OCI-LY3 (cell line): ENCODE data around the gene COP1.

ENCODE experiments used
- EZH2phosphoT487 ChIP-seq: fragments of 200-600 bp; shearing (Covaris generic); IDR thresholded peaks from 2 replicates; pipeline ENCODE4 v1.6.1; 2018; ENCODE audit warnings: antibody characterized with exemption, mixed run types, low read depth
- TF ChIP-seq, protein P1 (sequence below): fragments of 200-600, 300-600 bp; sonication (generic); IDR thresholded peaks from 2 replicates; pipeline ENCODE4 v1.5.1; 2014; ENCODE audit warnings: antibody characterized with exemption, low read length, low read depth

- TF ChIP-seq, protein P1, sequence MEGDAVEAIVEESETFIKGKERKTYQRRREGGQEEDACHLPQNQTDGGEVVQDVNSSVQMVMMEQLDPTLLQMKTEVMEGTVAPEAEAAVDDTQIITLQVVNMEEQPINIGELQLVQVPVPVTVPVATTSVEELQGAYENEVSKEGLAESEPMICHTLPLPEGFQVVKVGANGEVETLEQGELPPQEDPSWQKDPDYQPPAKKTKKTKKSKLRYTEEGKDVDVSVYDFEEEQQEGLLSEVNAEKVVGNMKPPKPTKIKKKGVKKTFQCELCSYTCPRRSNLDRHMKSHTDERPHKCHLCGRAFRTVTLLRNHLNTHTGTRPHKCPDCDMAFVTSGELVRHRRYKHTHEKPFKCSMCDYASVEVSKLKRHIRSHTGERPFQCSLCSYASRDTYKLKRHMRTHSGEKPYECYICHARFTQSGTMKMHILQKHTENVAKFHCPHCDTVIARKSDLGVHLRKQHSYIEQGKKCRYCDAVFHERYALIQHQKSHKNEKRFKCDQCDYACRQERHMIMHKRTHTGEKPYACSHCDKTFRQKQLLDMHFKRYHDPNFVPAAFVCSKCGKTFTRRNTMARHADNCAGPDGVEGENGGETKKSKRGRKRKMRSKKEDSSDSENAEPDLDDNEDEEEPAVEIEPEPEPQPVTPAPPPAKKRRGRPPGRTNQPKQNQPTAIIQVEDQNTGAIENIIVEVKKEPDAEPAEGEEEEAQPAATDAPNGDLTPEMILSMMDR, result no peak
- no peak for TF ChIP-seq EZH2phosphoT487
Observed at GRCh38 chr1:175960169-175960568, 246.9 kb downstream of the COP1 start.
